PC-9 (cell line): ENCODE results near the gene LRRC3B. TPM values are rescaled to one million over a fixed set of nuclear protein-coding genes. Genes with fewer than 3 reads are reported as not detected.

Source experiments
- BruUV-seq: library from RNA; stranded (reverse); fragments of 400-500 nt; replicated peaks from 2 replicates; lab custom pipeline; 2021; lab: Mats Ljungman, UMichigan
- CTCF ChIA-PET: fragments of 300-600 bp; sonication (Branson Sonifier 250); formaldehyde crosslinking; loops from one replicate; lab custom pipeline; 2022; ENCODE audit warnings: antibody characterized with exemption; lab: Charles Lee
- POLR2A ChIA-PET: fragments of 300-600 bp; sonication (Branson Sonifier 250); formaldehyde crosslinking; loops from one replicate; lab custom pipeline; 2022; ENCODE audit warnings: antibody characterized with exemption; ENCODE audit not compliant: unreplicated experiment; lab: Charles Lee
- DNase-seq, 2 experiments: peaks; one replicate each; pipeline versions ENCODE4 v3.0.0 to v3.0.0-alpha.2; 2015 to 2022; ENCODE audit warnings: mixed read lengths in 1 of 2
- H2AFZ ChIP-seq: fragments of 200-600 bp; sonication (generic); 2 replicates; pipeline ENCODE4 v1.8.1; 2017; ENCODE audit warnings: antibody characterized with exemption
- H3F3A ChIP-seq: fragments of 200-600 bp; sonication (generic); 2 replicates; pipeline ENCODE4 v1.8.1; 2017; ENCODE audit warnings: antibody characterized with exemption, mild to moderate bottlenecking, low read depth; ENCODE audit not compliant: insufficient read depth
- H3K27ac ChIP-seq: fragments of 200-600 bp; sonication (generic); 2 replicates; pipeline ENCODE4 v1.6.1; 2016; ENCODE audit warnings: mixed run types
- H3K27me3 ChIP-seq: fragments of 200-600 bp; sonication (generic); 2 replicates; pipeline ENCODE4 v1.6.1; 2016; ENCODE audit warnings: low read depth, mixed run types; ENCODE audit not compliant: insufficient read depth
- H3K36me3 ChIP-seq: fragments of 200-600 bp; sonication (generic); 2 replicates; pipeline ENCODE4 v1.6.1; 2016; ENCODE audit warnings: low read depth, mixed run types
- H3K4me1 ChIP-seq: fragments of 200-600 bp; sonication (generic); replicated peaks from 2 replicates; pipeline ENCODE4 v1.6.1; 2016; ENCODE audit warnings: mixed run types; ENCODE audit not compliant: insufficient read depth
- H3K4me2 ChIP-seq: fragments of 200-600 bp; sonication (generic); 2 replicates; pipeline ENCODE4 v1.6.1; 2017; ENCODE audit warnings: mixed run types
- H3K4me3 ChIP-seq: fragments of 200-600 bp; sonication (generic); 2 replicates; pipeline ENCODE4 v1.6.1; 2016; ENCODE audit warnings: mixed run types
- H3K79me2 ChIP-seq: fragments of 200-600 bp; sonication (generic); 2 replicates; pipeline ENCODE4 v1.6.1; 2017; ENCODE audit warnings: low read depth, mixed run types
- H3K9me2 ChIP-seq: fragments of 200-600 bp; sonication (generic); 2 replicates; pipeline ENCODE4 v1.8.1; 2017; ENCODE audit warnings: mild to moderate bottlenecking; ENCODE audit not compliant: insufficient read depth
- H3K9me3 ChIP-seq: fragments of 200-600 bp; sonication (generic); 2 replicates; pipeline ENCODE4 v1.8.1; 2016; ENCODE audit warnings: low read depth; ENCODE audit not compliant: insufficient read depth
- H4K20me1 ChIP-seq: fragments of 200-600 bp; sonication (generic); 2 replicates; pipeline ENCODE4 v1.8.1; 2017; ENCODE audit not compliant: insufficient read depth
- CTCF ChIP-seq: fragments of 200-600 bp; sonication (generic); conservative IDR thresholded peaks from 2 replicates; pipeline ENCODE4 v1.6.1; 2017; ENCODE audit warnings: mixed run types, antibody characterized with exemption, mild to moderate bottlenecking, moderate library complexity
- EZH2 ChIP-seq: fragments of 200-600 bp; sonication (generic); IDR thresholded peaks from 2 replicates; pipeline ENCODE4 v1.8.0; 2017; ENCODE audit warnings: antibody characterized with exemption, low read depth
- intact Hi-C: fragments of 100-400 bp; cut with micrococcal nuclease; formaldehyde crosslinking; loops from one replicate; pipeline ENCODE4 v1.10.0; 2022; ENCODE audit not compliant: unreplicated experiment
- total RNA-seq: library from RNA; stranded (reverse); gene quantifications from 2 replicates; pipeline ENCODE4 v1.2.3, GENCODE V29; 2021

LRRC3B gene
- total RNA-seq, 1 experiment from 2014 or later, result not detected

DNA sequence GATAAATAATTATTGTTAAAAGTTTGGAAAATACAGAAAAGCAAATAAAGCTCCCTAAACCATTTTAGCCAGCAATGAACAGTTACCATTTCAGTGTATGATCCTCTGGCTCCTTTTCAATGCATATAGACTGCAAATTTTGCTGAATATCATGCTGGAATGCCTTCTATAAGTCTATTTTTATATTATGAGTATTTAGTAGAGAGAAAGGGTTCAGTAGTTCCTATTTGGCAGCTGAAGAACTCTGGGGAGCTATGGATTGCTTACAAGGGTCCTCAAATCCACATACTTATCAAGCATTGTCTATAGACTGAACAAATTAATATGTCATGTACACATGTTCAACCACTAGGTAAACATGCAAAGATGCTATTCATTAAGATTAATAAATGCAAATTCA, 46.1 kb downstream of the LRRC3B start:
- no peak overlapping the region for H3K27ac ChIP-seq
- no peak overlapping the region for H3K4me3 ChIP-seq
- no peaks in the 10 kb centered on the region for H3K79me2 ChIP-seq
- no peak overlapping the region for H2AFZ ChIP-seq
- CTCF ChIA-PET, result no interaction called here
- DNase-seq, result no peak
- no peaks in the 10 kb centered on the region for H3K4me1 ChIP-seq
- intact Hi-C loops, result no loop called here
- no peaks in the 10 kb centered on the region for H4K20me1 ChIP-seq
- no TSS peak for BruUV-seq
- no peaks in the 10 kb centered on the region for H3F3A ChIP-seq
- H3K27me3 ChIP-seq, result no peaks in the 10 kb centered on the region
- no peaks in the 10 kb centered on the region for H3K36me3 ChIP-seq
- no peaks in the 10 kb centered on the region for H3K9me2 ChIP-seq
- POLR2A ChIA-PET, result no interaction called here
- TF ChIP-seq EZH2, result no peak
- TF ChIP-seq CTCF, result no peak
- no peaks in the 10 kb centered on the region for H3K9me3 ChIP-seq
- H3K4me2 ChIP-seq, result no peak overlapping the region

- no peaks in the 10 kb centered on the region for H3K36me3 ChIP-seq
- no peaks in the 10 kb centered on the region for H4K20me1 ChIP-seq
- no peak overlapping the region for H2AFZ ChIP-seq
- no peak overlapping the region for H3K4me2 ChIP-seq
- DNase-seq, result no peak
- no peaks in the 10 kb centered on the region for H3K79me2 ChIP-seq
- no peaks in the 10 kb centered on the region for H3K27me3 ChIP-seq
- H3F3A ChIP-seq, result no peaks in the 10 kb centered on the region
- BruUV-seq, result no TSS peak
- no peaks in the 10 kb centered on the region for H3K4me1 ChIP-seq
- ChIA-PET POLR2A (no interaction called here), CTCF (no interaction called here)
- H3K9me3 ChIP-seq, result no peaks in the 10 kb centered on the region
- no peak for TF ChIP-seq CTCF
- TF ChIP-seq EZH2, result no peak
- no peaks in the 10 kb centered on the region; the same call in 1 of the 2 replicates for H3K9me2 ChIP-seq
- intact Hi-C loops, result no loop called here
- no peak overlapping the region for H3K27ac ChIP-seq
- H3K4me3 ChIP-seq, result no peak overlapping the region
Measured at GRCh38 chr3:26675336-26675735, 52.8 kb downstream of the LRRC3B start.

- Histone ChIP-seq H3K79me2 (no peaks in the 10 kb centered on the region), H3F3A (no peaks in the 10 kb centered on the region), H3K27ac (no peak overlapping the region), H3K36me3 (no peaks in the 10 kb centered on the region), H3K4me1 (no peaks in the 10 kb centered on the region), H3K4me2 (no peak overlapping the region), H2AFZ (no peak overlapping the region), H3K9me3 (no peaks in the 10 kb centered on the region), H4K20me1 (no peaks in the 10 kb centered on the region), H3K27me3 (no peaks in the 10 kb centered on the region), H3K4me3 (no peak overlapping the region), H3K9me2 (no peaks in the 10 kb centered on the region)
- TF ChIP-seq EZH2 (no peak), CTCF (no peak)
- ChIA-PET CTCF (no interaction called here), POLR2A (no interaction called here)
- no TSS peak for BruUV-seq
- intact Hi-C loops, result no loop called here
- DNase-seq, result no peak
Measured at GRCh38 chr3:26681632-26682031, 59.1 kb downstream of the LRRC3B start.
